Hypothalamus (tissue), 51 donors: Measurements from ENCODE around the gene GATAD2A.

ENCODE experiments used
- DNase-seq, 51 donors: peaks; one replicate each; lab custom pipeline; 2025; lab: John Stamatoyannopoulos, UW

The GATAD2A gene

DNA sequence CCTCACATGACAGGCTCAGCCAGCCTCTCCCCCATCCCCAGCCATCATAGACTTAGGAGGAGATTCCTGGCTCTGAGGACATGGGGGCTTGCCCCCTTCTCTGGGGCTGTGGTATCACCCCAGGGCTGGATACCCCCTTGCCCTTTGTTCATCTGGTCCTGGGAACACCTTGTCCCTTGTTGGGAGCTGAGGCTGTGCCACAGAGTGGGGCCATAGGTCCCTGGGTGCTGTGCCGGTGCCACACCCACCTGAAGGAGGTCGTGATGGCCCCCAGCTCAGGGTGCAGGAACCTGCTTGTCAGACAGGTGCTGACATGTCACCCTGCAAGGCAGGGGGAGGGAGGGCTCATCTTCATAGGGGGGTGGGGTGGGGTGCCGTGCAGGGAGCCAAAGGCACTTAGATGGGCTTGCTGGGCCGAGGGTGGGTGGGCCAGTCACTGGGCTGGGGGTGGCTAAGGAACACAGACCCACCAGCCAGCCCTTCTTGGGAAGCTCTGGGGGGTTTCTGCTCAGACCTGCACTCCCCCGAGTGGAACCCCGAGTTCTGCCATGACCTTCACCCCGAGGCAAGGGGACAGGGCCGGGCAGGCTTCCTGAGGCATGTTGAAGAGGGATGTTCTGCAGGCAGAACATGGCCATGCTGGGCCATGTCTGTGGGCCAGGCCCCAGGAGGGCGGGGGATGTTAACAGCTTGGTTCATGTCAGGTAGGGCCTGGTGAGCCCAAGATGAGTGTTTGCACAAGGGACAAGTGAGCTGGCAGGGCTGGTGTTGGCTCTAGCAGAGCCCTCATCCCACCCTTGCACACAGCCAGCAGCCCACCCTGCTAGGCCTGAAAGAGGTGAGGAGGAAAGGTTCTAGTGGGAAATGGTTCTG lies 81.8 kb downstream of the GATAD2A start:
- no peak for DNase-seq

- DNase-seq, result peak in 1 of 51 donors; percentile 7
These were observed 82.7 kb downstream of the GATAD2A start for GRCh38 chr19:19487950-19488874.

DNA sequence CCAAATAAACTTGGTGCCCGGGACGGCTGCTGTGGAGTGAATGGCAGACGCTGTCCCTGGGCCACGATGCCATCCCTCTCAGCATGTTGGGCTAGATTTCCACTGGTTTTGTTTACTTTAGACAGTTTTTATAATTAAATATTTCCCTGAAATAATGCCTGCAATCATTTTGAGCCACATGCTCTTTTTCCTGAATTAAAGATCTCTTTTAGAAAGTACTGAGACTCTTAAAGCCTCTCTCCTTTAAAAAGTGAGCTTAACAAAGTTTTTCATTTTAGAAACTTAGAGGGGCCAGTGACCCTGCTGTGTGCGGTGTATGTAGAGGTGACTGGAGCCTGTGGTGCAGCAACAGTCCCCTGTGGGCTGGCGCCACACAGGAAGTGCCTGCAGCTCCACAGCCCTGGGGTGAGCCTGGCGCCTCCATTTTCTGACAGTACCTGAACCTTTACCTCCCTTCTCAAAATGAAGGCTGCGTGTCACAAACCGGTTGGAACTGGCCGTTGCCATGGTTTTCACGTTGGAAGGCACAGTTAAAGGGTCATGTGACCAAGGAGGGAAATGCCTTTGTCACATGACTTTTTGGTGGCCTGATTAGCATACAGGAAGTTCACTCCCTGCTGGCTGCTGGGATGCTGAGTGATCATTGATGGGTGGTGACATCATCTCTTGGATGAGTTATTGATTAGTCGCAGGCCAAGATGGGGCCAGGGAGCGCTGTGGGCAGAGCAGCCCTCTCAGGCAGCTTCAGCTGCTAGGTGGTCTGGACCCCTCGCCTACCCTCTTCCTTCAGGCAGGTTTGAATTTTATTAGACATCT lies 83.6 kb downstream of the GATAD2A start:
- peak in 43 of 51 donors; percentile 7 to 85 (median 52) for DNase-seq

- DNase-seq, result no peak
These were observed 84.3 kb downstream of the GATAD2A start for GRCh38 chr19:19489804-19490204.

- DNase-seq, result peak in 49 of 51 donors; percentile 4 to 83 (median 59)
These were observed 84.9 kb downstream of the GATAD2A start for GRCh38 chr19:19490214-19490968.

GRCh38 chr19:19491321-19492025 lies 86.0 kb downstream of the GATAD2A start:
- no peak for DNase-seq

DNA sequence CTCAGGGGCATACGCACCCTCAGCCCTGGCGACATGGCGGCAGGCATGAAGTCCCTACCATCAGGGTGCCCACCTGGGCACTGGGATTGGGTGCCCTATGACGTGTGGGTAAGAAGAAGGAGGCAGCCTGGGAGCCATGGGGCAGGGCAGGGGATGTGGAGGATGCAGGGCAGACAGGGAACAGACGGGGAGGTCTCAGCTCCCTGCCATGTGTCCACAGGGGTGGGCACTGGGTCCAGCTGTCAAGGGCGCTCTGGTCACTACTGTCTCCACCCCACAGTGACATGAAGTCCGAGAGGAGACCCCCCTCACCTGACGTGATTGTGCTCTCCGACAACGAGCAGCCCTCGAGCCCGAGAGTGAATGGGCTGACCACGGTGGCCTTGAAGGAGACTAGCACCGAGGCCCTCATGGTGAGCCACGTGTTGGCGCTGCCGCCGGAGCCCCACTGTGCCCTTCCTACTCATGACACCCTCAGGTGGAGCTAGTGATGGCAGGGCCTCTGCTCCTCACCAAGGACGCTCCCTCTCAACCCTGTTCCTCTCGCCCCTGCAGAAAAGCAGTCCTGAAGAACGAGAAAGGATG lies 86.6 kb downstream of the GATAD2A start:
- no peak for DNase-seq

- peak in 4 of 51 donors; percentile 3 to 57 (median 10) for DNase-seq
These were observed 88.5 kb downstream of the GATAD2A start for GRCh38 chr19:19493841-19494546.

DNA sequence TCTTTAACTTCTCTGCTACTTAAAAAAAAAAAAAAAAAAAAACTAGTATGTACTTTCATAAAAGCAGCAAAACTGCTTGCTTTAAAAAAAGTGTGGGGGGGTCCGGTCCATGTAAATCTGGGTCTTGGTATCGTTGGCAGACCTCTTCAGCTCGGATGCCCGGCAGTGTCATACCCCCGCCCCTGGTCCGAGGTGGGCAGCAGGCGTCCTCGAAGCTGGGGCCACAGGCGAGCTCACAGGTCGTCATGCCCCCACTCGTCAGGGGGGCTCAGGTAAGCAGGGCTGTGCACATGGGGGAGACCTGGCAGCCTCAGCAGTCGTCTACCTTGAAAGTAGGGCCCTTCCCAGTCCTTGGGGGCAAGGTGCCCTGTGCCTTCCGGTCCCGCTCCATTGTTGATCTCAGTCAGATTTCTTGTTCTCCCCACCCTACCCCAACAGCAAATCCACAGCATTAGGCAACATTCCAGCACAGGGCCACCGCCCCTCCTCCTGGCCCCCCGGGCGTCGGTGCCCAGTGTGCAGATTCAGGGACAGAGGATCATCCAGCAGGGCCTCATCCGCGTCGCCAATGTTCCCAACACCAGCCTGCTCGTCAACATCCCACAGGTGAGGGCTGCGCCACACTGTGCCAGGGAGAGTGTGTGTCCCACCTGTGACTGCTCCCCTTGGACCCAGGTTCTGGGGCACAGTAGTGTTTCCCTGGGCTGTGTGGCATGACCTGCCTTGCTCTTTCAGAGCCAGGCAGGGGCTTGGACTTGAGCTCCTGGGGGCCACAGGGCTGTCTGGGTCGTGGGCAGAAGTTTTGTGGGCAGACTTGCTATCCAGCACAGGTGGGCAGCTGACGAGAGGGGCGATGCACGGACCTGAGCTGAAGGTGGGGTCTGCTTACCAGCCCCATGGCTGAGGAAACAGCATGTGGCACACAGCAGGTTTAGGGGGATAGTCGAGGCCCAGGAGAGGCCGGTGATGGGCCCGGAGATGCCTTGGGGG lies 90.4 kb downstream of the GATAD2A start:
- DNase-seq, result no peak

GRCh38 chr19:19498255-19498991 lies 92.9 kb downstream of the GATAD2A start:
- no peak for DNase-seq

- DNase-seq, result no peak
These were observed 94.0 kb downstream of the GATAD2A start for GRCh38 chr19:19499272-19499995.

DNA sequence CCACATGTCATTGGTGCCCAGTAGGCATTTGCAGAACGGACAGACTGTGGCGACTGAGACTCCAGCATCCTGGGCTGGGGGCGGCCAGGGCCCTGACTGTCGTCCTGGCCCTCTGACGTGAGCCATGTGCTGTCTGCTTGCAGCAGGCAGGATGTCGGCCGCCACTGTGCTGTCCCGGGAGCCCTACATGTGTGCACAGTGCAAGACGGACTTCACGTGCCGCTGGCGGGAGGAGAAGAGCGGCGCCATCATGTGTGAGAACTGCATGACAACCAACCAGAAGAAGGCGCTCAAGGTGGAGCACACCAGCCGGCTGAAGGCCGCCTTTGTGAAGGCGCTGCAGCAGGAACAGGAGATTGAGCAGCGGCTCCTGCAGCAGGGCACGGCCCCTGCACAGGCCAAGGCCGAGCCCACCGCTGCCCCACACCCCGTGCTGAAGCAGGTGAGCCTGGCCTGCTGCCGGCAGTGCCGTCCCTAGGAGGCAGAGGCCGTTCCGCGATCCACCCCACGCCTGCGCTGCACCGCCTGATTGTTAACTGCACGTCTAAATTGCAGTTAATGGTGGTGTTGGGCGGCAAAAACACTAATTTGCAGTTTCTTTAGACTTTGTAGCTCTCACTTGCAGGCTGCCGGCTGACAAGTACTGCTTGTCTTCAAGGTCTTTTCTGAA lies 95.6 kb downstream of the GATAD2A start:
- DNase-seq, result no peak

DNA sequence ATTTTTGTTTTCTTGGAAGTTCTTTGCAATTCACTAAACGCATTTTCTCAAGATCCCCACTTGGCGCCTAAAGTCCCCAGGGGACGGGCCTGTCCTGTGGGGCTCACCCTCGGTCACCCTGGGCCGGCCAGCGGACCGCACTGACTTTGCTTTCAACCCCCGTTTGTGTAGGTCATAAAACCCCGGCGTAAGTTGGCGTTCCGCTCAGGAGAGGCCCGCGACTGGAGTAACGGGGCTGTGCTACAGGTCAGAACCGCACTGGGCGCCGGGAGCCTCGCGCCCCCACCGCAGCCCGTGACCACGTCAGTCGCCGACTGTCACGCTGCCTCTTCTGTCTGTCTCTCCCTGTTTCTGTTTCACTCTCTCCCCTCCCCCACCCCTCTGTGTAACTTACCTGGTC lies 96.3 kb downstream of the GATAD2A start:
- no peak for DNase-seq

GRCh38 chr19:19502281-19502680 lies 96.8 kb downstream of the GATAD2A start:
- no peak for DNase-seq
